Renal cortex interstitium (tissue), 11 donors: Measurements from ENCODE around the gene DOCK6. TPM values are rescaled to one million over a fixed set of nuclear protein-coding genes. Genes with fewer than 3 reads are reported as not detected.

Experiments
- DNase-seq, 11 donors: peaks; one replicate each; pipeline ENCODE4 v3.0.0-alpha.2; 2013; ENCODE audit warnings: low read depth in 9 of 11, low spot score in 4 of 11; ENCODE audit errors: extremely low read depth in 1 of 11
- polyA plus RNA-seq, 3 donors: library from polyadenylated mRNA; unstranded; fragments of 120-200 nt; gene quantifications; one replicate each; pipeline ENCODE4 v1.2.1, GENCODE V29; 2013; ENCODE audit not compliant: insufficient read length in 3 of 3

Gene DOCK6
- polyA plus RNA-seq, 3 donors = 36.4 to 66.4 (median 52.8) TPM

GRCh38 chr19:11205939-11206570 lies 56.3 kb downstream of the DOCK6 start:
- no peak for DNase-seq

GRCh38 chr19:11204943-11205349 lies 57.4 kb downstream of the DOCK6 start:
- DNase-seq = no peak

- DNase-seq = no peak
Measured at GRCh38 chr19:11204076-11204602, 58.2 kb downstream of the DOCK6 start.

GRCh38 chr19:11203194-11204075 lies 58.9 kb downstream of the DOCK6 start:
- peak in 8 of 11 donors; percentile 22 to 53 (median 44) for DNase-seq

GRCh38 chr19:11202488-11203193 lies 59.7 kb downstream of the DOCK6 start:
- no peak for DNase-seq

- DNase-seq = no peak
Measured at GRCh38 chr19:11201791-11202190, 60.5 kb downstream of the DOCK6 start.

GRCh38 chr19:11200931-11201330 lies 61.4 kb downstream of the DOCK6 start:
- no peak for DNase-seq

GRCh38 chr19:11200015-11200574 lies 62.2 kb downstream of the DOCK6 start:
- no peak for DNase-seq

- DNase-seq = no peak
Measured at GRCh38 chr19:11199517-11199916, 62.8 kb downstream of the DOCK6 start.

- no peak for DNase-seq
Measured at GRCh38 chr19:11198769-11199424, 63.4 kb downstream of the DOCK6 start.

GRCh38 chr19:11198175-11198534 lies 64.2 kb downstream of the DOCK6 start:
- no peak for DNase-seq

GRCh38 chr19:11197291-11198174 lies 64.8 kb downstream of the DOCK6 start, which contains the start of gene KANK2:
Gene KANK2, minus strand, starts transcription at chr19:11197545. Its CDS starts 3,034 bp downstream, at chr19:11194511.
- peak; percentile 59 to 82 (median 78) for DNase-seq

- DNase-seq = peak in 3 of 11 donors; percentile 20 to 32 (median 28)
Measured at GRCh38 chr19:11196406-11197287, 65.7 kb downstream of the DOCK6 start.

GRCh38 chr19:11195681-11196080 lies 66.6 kb downstream of the DOCK6 start:
- DNase-seq = no peak

GRCh38 chr19:11194656-11195558 lies 67.4 kb downstream of the DOCK6 start:
- peak in 9 of 11 donors; percentile 15 to 74 (median 60) for DNase-seq

- DNase-seq = no peak
Measured at GRCh38 chr19:11194173-11194572, 68.2 kb downstream of the DOCK6 start.
